Inflammatory macrophage (primary cell): ENCODE data around the gene BCAS4.
"Not testable (repeated sequence)": the region's sequence is repeated elsewhere in the genome, so short reads cannot be mapped to it uniquely, and the experiment has no call there.

Experiments
- DNase-seq, 2 donors: peaks; one replicate each; pipeline ENCODE4 v3.0.0-alpha.2; 2020 to 2022

Gene BCAS4

DNA sequence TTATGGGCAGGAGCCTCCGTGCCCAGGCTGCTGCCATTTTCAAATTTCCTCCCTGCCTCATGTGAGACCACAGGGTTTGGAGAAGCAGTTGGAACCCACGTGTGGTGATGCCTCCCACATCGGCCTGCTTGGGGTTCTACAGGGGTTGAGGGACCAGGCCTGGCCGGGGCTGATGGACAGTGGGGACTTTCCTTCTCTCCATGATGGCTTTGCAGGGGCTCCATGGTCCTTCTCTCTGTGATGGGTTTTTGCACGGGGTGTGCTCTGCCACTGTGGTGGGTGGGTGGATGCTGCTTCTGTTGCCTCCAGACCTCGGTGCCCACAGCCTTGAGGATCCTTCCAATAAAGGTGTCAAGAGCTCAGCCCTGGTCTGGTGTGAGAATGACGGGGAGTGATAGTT lies 82.0 kb downstream of the BCAS4 start:
- no peak for DNase-seq

DNA sequence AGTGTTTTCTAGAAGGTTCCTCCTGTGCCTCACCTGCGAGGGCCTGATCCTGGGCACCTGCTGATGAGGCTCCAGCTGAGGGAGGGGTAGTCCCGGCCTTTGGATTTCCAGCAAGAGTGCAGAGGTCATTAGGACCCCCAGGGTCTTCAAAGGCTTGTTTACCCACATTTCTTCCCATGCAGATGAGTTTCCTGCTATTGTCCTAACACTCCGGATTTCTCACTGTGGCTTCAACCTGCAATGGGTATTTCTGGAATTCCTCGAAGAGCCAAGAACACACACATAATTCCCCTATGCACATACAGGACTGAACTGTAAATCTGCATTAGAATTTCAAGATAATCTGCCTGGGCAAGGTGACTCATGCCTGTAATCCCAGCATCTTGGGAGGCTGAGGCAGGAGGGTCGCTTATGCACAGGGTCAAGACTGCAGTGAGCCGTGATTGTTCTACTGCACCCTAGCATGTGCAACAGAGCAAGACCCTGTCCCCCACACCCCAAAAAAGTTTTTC lies 82.4 kb downstream of the BCAS4 start:
- no peak for DNase-seq

DNA sequence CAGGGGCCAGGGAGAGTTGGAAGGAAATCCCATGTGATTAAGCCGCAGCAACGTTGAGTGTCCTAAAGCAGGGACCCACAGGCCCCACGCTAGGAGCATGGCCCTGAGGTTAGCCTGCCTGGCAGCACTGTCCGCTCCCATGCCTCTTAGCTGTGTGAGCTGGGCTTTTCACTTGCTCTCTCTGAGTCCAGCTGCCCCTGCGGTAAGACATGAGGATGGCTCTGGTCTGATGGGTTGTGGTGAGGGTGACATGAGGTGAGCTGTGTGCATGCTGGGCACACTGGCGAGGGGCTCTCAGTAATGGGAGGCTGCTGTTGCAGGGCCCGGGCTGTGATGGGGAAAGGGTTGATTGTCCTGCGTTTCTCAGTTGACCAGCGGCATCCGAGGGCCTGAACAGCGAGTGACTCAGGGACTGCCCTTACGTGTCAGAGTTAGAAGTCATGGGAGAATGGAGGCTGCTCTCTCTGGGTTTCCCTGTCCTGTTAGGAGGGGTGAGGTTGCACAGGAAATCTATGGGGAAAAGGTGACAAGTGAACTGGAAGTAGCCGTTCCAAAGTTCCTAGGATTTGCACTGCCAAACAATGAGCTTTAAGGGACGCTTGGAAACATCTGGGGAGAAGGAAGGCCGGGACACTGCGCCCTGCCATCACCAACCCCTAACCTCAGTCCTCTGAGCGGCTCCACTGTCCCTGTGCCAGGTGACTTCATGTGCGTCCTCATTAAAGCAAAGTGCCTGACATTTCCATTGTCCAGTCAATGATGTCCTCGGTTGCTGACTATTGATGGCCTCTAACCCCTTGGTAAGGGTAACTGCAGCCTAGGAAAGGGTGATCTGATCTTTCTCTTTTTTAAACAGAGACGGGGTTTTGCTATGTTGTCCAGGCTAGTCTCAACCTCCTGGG lies 85.0 kb downstream of the BCAS4 start:
- no peak for DNase-seq

DNA sequence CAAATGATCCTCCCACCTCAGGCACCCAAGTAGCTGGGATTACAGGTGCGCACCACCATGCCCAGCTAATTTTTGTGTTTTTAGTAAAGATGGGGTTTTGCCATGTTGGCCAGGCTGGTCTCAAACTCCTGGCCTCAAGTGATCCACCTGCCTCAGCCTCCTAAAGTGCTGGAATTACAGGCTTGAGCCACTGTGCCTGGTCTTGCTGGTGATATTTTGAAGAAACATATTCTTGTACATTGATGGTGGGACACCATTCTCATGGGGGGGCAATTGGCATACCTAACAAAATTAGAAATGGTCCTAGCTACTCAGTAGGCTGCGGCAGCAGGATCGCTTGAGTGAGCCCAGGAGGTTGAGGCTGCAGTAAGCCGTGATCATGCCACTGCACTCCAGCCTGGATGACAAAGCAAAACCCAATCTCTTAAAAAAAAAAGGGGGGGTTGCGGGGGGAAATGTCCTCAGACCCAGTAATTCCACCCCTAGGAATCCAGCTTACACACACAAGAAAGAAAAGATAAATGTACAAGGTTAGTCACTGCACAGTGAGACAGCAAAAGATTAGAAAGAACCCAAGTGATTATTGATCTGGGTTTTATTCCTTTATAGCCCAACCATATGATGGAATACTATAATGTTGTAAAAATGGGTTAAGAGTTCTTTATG lies 87.0 kb downstream of the BCAS4 start:
- not testable (repeated sequence) for DNase-seq

DNA sequence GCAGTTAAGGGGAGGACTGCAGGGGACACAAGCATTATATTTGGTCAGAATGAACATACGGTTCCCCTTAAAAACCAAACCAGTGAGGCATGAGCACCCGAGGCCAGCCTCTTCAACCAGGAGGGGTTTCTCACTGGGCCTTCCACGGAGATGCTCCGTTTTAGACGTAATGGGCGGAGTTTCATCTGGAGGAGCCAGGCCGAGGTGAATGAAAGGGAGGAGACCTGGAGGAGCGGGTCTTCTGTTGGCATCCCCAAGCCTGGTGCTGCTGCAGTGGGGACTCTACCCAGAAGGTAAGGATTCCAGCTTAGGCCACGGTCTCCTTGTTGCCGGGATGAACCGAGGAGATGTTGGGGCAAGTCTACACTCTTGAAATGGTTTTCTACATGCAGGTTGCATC lies 89.0 kb downstream of the BCAS4 start:
- no peak for DNase-seq

DNA sequence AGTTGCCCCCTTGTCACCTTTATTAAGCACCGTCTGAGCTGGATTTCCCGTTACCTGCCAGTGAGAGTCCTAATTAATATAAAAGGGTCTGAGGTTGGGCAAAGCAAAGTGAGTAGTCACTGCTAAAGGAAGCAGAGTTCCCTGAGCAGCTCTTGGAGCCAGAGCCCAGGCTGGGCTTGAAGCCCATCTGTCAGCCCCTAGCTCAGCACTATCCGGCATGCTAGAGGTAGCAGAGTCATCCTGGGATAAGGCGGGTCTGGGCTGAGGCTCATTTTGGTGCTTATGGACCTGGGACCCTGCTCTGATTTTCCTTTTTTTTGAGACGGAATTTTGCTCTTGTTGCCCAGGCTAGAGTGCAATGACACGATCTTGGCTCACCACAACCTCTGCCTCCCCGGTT lies 90.2 kb downstream of the BCAS4 start:
- no peak for DNase-seq

DNA sequence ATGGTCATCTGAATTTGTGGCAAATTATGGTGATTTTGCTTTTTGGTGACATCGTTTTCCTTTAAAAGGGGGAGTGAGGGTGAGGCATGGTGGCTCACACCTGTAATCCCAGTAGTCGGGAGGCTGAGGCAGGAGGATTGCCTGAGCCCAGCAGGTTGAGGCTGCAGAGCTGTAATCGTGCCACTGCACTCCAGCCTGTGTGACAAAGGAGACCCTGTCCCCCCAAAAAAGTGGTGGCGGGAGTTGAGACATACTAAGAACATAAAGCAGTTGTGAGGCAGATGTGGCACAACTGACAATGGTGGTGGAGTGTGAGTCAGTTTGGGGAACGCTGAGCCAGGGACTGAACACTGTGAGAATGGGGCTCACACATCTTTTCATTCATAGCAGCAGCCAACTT lies 90.9 kb downstream of the BCAS4 start:
- no peak for DNase-seq

DNA sequence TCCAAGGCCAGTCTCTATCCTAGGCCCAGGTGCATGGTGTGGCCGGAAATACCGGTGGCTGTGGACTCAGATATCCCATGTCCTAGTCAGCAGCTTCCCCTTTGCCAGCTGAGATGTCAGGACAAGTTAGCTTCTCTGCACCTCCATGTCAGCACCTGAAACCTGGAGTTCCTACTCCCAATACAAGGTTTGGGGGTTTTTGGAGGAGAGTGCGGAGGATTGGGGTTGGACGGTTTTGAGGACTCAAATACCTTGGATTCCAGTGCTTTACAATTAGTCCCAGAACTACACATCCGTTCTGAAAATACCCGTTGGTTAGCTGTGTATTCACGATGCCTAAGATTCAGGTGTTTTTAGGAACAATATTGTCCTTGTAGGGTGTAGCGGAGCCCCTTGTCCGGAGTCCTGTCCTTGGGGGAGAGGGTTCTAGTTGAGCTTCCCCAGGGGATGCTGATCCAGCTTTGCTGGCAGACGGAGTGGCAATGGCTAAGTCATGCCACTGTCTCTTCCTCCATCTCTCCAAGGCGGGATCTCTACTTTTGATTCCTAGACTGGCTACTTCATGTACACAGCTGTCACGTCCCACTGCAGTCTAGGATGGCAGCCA lies 91.4 kb downstream of the BCAS4 start:
- DNase-seq = no peak

DNA sequence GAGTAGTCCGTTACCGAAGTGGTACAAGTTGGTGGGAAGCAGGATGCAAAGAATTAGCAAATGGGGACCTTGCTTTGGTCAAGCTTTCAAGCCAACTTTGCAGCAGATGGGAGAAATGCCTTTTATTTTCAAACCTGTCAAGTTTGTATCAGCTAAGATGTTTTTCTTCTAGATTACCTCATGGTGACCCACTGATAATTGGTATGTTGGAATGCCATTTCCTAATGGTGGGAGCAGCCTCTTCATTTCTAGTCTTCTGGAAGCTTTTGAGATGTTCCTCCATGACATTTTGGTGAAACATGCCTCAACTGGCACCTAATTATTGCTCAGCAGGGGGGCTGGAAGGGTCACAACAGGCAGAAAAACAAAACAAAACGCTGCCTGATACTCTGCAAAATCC lies 92.7 kb downstream of the BCAS4 start:
- no peak for DNase-seq

DNA sequence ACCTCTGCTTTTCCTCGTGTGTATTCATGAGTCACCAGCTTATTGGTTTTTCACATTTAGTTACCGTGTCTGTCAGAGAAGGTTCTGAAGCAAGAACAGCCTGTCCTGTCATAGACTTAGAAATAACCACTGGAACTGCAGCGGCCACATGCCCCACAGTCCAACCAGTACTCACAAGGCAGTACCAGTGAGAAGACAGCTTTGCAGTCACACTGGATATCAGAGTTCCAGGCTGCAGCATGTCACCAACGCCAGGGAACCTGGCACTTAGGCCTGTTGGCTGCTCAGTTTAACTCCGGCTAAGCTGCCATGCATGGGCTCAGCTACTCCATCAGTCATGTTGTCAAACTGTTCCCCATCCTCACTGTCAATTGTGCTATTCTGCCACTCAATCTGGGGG lies 96.3 kb downstream of the BCAS4 start:
- no peak for DNase-seq

DNA sequence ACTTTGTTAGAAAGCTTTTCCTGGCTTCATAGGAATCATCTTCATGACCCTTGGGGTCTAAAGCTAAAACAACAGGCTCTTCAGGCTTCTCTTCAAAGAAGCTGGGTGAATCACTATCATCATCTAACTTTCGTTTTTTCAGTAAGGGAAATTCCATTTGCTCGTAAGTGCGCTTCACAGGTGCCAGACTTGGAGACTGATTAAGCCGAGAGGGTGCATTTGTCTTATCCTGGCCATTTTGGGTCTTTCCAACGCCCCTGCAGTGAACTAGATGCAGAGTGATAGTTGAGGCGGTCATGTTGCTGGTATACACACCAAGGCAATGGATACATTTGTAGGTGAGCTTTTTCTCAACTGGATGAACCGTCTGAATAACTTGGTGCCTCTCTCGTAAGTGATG lies 97.5 kb downstream of the BCAS4 start:
- no peak for DNase-seq

DNA sequence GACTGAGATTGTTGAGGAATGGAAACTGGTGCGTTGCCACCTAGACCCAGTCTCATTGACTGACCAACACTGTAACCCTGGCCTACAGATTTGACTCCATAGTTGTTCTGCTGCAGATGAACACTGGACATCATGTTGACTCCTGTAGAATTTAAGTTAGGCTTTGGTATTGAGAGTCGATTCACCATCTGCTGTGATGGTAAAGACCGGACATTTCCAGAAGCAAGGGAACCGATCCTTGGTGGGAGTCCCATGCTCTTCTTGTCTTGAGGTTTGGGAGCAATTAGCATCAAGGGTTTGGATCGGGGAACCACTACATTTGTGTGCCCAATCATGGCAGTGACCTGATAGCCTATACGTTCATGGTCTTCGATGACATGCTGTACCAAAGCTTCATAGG lies 98.8 kb downstream of the BCAS4 start:
- DNase-seq = no peak

DNA sequence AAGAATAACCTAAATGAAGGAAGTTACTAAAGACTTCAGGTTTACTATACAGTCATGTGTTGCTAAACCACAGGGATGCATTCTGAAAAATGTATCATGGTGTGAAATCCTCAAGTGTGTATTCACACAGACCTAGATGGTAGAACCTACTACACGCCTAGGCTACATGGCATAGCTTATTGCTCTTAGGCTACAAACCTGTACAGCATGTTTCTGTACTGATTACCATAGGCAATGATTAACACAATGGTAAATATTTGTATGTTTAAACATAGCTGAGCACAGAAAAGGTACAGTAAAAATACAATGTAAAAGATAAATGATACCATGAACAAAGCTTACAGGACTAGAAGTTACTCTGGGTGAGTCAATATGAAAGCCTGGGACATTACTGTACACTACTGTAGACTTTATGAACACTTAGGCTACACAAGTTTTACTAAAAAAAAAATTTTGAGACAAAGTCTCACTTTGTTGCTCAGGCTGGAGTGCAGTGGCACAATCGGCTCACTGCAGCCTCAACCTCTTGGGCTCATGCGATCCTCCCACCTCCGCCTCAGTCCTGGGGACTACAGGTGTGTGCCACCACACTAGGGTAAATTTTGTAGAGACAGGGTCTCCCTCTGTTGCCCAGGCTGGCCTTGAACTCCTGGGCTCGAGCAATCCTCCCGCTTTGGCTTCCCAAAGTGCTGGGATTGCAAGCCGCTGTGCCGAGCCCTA lies 100.4 kb downstream of the BCAS4 start:
- no peak for DNase-seq

DNA sequence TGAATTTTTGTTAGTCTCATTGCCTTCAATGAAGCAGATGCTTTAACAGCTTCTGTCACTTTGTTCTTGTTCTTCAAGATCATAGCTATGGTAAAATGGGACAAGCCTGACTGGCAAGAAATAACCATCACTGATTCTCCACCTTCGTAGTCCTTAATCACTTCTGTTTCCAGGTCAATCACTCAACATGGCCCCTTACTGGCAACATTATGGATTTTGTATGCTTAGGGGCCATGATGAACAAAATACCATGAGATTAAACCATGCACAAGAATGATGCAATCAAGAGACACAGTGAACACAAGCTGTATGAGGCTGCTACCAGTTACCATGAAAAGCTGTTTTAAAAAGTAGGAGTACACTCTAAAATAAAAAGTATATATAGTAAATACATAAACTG lies 103.6 kb downstream of the BCAS4 start:
- DNase-seq = no peak

DNA sequence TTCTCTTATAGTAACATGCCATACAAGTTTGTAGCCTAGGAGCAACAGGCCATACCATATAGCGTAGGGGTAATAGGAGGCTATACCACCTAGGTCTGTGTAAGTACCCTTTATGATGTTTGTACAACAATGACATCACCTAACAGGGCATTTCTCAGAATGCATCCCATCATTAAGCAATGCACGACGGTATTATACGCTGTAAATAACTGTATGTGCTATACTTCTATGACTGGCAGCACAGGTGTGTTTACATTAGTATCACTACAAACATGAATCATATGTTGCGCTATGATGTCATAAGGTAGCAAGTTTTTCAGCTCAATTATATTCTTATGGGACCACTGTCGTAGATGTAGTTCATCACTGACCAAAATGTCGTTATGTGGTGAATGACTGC lies 105.4 kb downstream of the BCAS4 start:
- DNase-seq = no peak

DNA sequence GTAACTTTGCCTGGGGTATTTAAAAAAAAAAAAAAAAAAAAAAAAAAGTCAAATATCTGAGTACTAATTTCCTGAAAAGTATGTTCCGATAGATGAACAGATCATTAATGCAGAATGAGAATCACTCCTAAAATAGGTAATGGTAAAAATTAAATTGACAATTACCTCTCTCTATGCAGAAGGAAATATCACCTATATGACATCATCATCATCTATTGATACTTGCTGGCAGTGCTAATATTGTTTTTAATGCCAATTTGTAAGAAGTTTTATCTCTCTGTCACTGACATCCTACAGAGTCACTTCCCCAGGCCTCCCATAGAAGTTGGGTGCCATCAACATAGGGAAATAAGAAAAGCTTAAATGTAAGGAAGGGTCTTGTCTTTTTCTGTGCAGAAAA lies 106.4 kb downstream of the BCAS4 start:
- no peak for DNase-seq

DNA sequence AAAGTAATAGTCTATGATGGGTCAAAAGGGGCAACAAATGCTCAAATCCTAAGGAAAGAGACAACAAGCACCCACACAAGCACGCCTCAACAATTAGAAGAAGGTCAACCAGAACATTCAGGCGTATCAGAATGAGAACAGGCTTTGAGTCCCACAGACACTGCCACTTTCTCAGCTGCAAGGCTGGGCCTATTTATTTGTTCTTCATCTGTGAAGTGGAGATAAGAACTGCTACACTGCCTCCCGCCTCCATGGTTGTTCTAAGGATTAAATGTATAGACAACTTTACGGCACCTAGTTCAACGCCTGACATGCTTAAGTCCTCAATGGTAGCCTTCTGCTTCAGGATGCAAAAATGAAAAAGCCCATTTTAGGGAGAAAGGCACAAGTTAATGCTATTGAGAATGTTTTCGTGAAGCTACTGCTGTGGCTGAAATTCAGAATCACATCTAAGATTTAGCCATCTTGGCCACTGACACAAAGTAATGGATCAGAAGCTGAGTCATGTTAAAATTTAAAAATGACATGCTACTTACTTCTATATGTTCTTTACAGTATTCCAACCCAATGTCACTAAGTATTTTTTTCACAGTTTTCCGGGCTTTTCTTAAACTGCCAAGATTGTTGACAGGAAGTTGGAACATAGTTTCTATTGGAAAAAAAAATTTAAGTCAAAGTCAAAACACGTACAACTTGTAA lies 108.6 kb downstream of the BCAS4 start:
- no peak for DNase-seq

DNA sequence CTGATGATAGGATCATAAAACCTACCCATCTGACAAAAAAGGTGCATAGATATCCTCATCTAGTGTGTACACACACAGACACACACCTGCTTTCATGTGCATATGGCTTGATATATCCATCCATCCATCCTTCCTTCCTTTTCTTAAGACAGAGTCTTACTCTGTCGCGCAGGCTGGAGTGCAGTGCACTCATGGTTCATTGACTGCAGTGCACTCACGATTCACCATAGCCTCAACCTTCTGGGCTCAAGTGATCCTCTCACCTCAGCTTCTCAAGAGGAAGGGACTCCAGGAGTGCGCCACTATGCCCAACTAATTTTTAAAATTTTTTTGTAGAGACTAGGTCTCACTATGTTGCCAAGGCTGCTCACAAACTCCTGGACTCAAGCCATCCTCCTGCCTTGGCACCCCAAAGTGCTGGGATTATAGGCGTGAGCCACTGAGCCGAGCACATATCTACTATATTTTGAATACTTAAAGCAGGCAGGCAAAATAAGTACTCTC lies 109.3 kb downstream of the BCAS4 start:
- DNase-seq = no peak

DNA sequence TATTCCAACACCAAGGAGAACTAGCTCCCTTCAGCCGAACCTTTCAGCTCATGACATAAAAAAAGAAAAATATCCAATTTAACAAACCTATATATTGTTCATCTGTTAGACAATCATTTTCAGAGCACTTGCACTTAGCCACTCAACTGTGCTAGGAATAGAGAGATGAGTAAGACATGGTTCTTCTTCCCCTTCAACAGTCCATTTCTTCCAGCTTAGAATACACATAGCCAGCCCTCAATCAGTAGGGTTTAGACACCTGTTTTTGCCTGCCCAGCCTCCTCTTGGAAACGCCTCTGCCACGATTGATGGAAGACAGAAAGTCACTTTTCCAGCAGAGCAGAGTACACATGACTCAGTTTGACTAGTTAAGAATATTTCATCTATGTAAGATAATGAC lies 114.6 kb downstream of the BCAS4 start:
- no peak for DNase-seq

DNA sequence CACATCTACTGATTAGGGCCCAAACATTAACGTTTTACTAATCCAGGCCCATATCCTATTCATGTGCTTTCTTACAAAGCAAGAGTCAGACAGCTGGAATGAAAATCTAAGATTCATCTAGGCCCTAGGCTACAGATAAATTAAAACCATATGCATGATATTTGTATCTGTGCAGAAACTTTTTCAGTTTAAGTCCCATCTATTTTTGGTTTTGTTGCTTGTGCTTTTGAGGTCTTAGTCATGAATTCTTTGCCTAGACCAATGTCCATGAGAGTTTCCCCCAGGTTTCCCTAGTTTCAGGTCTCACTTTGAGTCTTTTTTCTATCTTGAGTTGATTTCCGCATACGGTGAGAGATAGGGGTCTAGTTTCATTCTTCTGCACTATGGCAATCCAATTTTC lies 116.2 kb downstream of the BCAS4 start:
- DNase-seq = no peak

DNA sequence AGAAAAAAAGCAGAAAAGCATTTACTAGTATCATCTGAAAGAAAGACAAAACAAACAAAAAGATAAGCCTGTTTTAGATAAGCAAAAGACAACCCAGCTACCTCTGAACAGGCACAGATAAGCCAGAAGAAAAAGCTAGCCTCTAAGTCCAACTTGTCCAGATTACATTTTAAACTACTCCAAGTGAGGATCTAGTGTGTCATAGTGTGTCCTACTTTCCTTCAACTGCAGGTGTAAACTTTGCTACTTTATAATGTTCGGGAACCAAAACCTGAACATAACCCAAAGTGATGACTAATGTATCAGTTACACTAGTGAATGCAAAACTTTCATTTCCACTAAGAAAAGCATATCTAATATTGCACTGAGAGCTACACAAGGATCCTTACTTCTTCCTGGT lies 116.9 kb downstream of the BCAS4 start:
- no peak for DNase-seq

DNA sequence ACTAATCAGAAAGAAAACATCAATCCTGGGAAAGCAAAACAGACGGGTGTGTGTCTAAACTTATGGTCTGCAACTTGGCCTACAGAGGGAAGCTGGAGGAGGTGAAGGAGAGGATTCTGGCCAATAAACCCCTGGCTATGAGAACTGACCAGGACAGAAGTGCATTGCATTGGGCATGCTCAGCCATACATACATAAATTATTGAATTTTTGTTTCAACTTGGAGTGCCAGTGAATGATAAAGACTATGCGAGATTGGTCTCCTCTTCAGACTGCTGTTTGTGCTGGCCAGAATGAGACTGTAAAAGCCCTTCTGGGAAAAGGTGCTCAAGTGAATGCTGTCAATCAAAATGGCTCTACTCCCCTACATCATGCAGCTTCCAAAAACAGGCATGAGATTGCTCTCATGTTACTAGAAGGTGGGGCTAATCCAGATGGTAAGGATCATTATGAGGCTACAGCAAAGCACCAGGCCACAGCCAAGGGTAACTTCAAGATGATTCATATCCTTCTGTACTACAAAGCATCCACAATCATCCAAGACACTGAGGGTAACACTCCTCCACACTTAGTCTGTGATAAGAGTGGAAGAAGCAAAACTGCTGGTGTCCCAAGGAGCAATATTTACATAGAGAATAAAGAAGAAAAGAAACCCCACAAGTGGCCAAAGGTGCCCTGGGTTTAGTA lies 119.0 kb downstream of the BCAS4 start:
- DNase-seq = no peak
